Measurements from ENCODE around the gene ARHGEF26.

Gene ARHGEF26

GRCh38 chr3:154252759-154253638 is 131.8 kb downstream of the ARHGEF26 start (continued):
- TF ChIP-seq TSHZ2 (CRISPR knock-in tag; IDR thresholded peaks at IDR 0.05) (no peak), RARB (CRISPR knock-in tag; IDR thresholded peaks at IDR 0.05) (no peak), ZC3H10 (CRISPR knock-in tag; IDR thresholded peaks at IDR 0.05) (no peak), ZNF565 (CRISPR knock-in tag; conservative IDR thresholded peaks at IDR 0.05; ENCODE audit: low read depth) (no peak), TOX (CRISPR knock-in tag; IDR thresholded peaks at IDR 0.05; ENCODE audit: borderline replicate concordance) (no peak), ESRRG (CRISPR knock-in tag; IDR thresholded peaks at IDR 0.05) (no peak), ZNF8 (CRISPR knock-in tag; IDR thresholded peaks at IDR 0.05) (no peak)

GRCh38 chr3:154254527-154254926 is 133.3 kb downstream of the ARHGEF26 start:
- ATAC-seq = no peak
- TF ChIP-seq ZFP30 (CRISPR knock-in tag; IDR thresholded peaks at IDR 0.05) (no peak), OSR1 (CRISPR knock-in tag; IDR thresholded peaks at IDR 0.05) (no peak), ZNF8 (CRISPR knock-in tag; IDR thresholded peaks at IDR 0.05) (no peak), TCF4 (CRISPR knock-in tag; IDR thresholded peaks at IDR 0.05; ENCODE audit: borderline replicate concordance) (no peak), CSDC2 (CRISPR knock-in tag; IDR thresholded peaks at IDR 0.05) (no peak), ZNF565 (CRISPR knock-in tag; conservative IDR thresholded peaks at IDR 0.05; ENCODE audit: low read depth) (no peak), CREB5 (CRISPR knock-in tag; IDR thresholded peaks at IDR 0.05; ENCODE audit: low read depth) (no peak), TSHZ2 (CRISPR knock-in tag; IDR thresholded peaks at IDR 0.05) (no peak), ZFP3 (CRISPR knock-in tag; IDR thresholded peaks at IDR 0.05) (no peak), ARNTL (CRISPR knock-in tag; IDR thresholded peaks at IDR 0.05; ENCODE audit: borderline replicate concordance, low read depth) (no peak), PPARA (CRISPR knock-in tag; IDR thresholded peaks at IDR 0.05; ENCODE audit: borderline replicate concordance) (no peak), PATZ1 (CRISPR knock-in tag; IDR thresholded peaks at IDR 0.05; ENCODE audit: borderline replicate concordance) (no peak), ESRRG (CRISPR knock-in tag; IDR thresholded peaks at IDR 0.05) (no peak), ISL1 (CRISPR knock-in tag; IDR thresholded peaks at IDR 0.05) (no peak), GLIS3 (CRISPR knock-in tag; IDR thresholded peaks at IDR 0.05) (no peak), CSRNP3 (CRISPR knock-in tag; IDR thresholded peaks at IDR 0.05) (no peak), ZNF70 (CRISPR knock-in tag; IDR thresholded peaks at IDR 0.05) (no peak)
